ENCODE results near the gene EPB41.
"Not testable (repeated sequence)": the region's sequence is repeated elsewhere in the genome, so short reads cannot be mapped to it uniquely, and the experiment has no call there.

Gene EPB41

DNA sequence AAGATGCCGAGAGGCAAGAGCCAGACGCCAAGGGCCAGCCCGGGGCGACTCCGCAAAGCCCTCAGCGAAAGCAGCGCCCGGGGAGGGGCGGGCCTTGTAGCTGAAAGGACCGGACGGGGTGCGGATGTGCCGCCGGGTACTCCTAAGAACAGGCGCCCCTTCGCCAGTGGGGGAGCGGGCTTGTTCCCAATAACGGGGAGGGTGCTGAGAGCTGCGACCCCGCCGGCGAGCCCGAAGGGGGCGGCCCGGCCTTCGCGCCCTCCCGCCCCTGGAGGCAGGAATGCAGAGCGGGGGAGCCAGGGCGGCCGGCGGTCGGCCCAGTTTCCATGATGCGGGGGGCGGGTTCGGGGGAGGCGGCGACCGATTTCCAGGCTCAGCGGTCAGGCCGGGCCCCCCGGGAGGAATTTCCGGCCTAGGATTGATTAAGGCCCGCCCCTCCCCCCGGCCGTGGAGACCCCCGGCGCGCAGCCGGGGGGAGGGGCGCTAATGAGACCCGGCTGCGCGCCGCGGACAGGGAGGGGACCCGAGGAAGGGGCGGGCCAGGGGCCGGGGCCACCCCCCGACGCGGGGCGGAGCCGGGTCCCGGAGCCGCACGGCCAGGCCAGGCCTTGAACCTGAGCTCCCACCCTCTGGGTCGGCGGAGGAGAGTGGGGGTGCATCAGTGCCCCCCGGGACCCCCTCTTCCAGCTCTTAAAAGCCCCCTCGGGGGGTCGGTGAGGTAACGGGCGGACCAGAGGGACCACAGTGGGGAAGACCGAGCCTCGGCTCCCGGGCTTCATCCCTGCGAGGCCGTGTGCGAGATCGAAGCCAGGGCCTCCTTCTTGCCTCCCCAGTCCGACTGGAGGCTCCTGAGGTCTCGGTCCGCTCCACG lies 210.2 kb downstream of the EPB41 start:
- POLR2A ChIA-PET (ENCODE audit: low non-redundant PET), result no interaction called here
- DNase-seq (ENCODE audit: low spot score), result peak; percentile 67
- CTCF ChIA-PET, result interaction anchor here (0.5 to 1.6 kb wide), 6 partner anchors 8 to 350 kb away, joined by 3 to 4 read pairs (median 3); no protein-coding TSS in a partner anchor
- peak overlapping the region; percentile 16; the same call in 1 of the 2 replicates for H3K27ac ChIP-seq
- TF ChIP-seq CTCF (conservative IDR thresholded peaks at IDR 0.05; ENCODE audit: low read depth), result peak; percentile 63

DNA sequence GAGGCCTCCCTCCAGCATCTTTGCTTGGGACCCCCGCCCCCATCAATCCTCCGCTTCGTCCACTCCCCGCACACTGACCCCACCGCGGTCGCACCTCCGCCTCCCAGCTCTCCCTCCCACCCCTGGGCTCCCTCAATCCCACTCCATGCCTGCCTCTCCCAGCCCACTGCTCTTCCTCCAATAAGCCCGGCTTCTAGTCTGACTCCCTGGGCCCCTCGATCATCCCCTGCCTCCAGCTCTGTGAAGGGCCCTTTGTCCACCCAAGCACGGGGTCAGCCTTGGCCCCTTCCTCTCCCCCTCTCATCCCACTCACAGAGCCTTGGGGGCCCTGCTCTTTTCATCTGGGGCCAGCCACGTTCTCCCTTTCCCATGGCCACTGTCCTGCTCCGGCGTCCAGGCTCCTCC lies 210.9 kb downstream of the EPB41 start:
- ChIA-PET POLR2A (ENCODE audit: low non-redundant PET) (no interaction called here), CTCF (interaction anchor here (0.7 to 1.6 kb wide), 2 partner anchors 9 to 18 kb away, joined by 3 read pairs; no protein-coding TSS in a partner anchor)
- no peak for DNase-seq (ENCODE audit: low spot score)
- peak overlapping the region; percentile 11; the same call in 1 of the 2 replicates for H3K27ac ChIP-seq
- TF ChIP-seq CTCF (conservative IDR thresholded peaks at IDR 0.05; ENCODE audit: low read depth), result no peak

- no peak for TF ChIP-seq CTCF (conservative IDR thresholded peaks at IDR 0.05; ENCODE audit: low read depth)
- peak overlapping the region; percentile 11; the same call in 1 of the 2 replicates for H3K27ac ChIP-seq
- no peak for DNase-seq (ENCODE audit: low spot score)
- POLR2A ChIA-PET (ENCODE audit: low non-redundant PET), result no interaction called here
- CTCF ChIA-PET, result no interaction called here
Measured at GRCh38 chr1:29125788-29126187, 211.4 kb downstream of the EPB41 start.

DNA sequence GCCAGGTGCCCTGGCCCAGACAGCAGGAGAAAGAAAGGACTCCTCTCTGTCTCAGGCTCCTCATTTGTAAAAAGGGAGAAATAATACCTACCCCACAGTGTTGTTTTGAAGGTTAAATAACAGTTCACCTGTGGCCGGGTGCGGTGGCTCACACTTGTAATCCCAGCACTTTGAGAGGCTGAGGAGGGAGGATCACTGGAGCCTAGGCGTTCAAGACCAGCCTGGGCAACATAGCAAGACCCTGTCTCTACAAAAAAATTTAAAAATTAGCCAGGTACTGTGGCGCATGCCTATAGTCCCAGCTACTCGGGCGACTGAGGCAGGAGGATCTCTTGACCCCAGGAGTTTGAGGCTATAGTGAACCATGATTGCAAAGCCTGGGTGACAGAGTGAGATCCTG lies 211.8 kb downstream of the EPB41 start:
- ChIA-PET POLR2A (ENCODE audit: low non-redundant PET) (no interaction called here), CTCF (no interaction called here)
- H3K27ac ChIP-seq, result peak overlapping the region; percentile 11; the same call in 1 of the 2 replicates
- DNase-seq (ENCODE audit: low spot score), result no peak
- no peak for TF ChIP-seq CTCF (conservative IDR thresholded peaks at IDR 0.05; ENCODE audit: low read depth)

DNA sequence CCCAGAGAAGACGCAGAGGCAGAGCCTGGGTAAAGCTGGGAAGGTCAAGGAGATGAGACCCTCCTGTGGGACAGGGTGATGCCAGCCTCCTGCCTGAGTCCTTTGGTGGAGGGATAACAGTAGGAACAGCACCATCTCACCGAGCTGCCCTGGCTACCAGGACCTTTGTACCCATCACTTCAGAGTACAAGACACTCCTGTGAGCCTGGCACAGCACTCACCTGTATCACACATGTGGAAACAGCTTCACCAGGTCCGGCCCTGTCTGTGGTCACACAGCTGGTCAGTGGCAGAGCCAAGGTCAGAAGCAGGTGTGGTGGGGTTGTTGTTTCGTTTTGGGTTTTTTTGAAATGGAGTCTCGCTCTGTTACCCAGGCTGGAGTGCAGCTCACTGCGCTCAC lies 214.4 kb downstream of the EPB41 start:
- DNase-seq (ENCODE audit: low spot score), result no peak
- no peak for TF ChIP-seq CTCF (conservative IDR thresholded peaks at IDR 0.05; ENCODE audit: low read depth)
- no peak overlapping the region for H3K27ac ChIP-seq
- POLR2A ChIA-PET (ENCODE audit: low non-redundant PET), result interaction anchor here (0.5 to 0.6 kb wide), 2 partner anchors 10 to 120 kb away, joined by 5 read pairs; no protein-coding TSS in a partner anchor
- CTCF ChIA-PET, result no interaction called here

GRCh38 chr1:29129916-29130315 lies 215.5 kb downstream of the EPB41 start:
- ChIA-PET POLR2A (ENCODE audit: low non-redundant PET) (no interaction called here), CTCF (interaction anchor here (0.5 to 1.1 kb wide), 2 partner anchors 68 to 248 kb away, joined by 3 read pairs; no protein-coding TSS in a partner anchor)
- no peak for TF ChIP-seq CTCF (conservative IDR thresholded peaks at IDR 0.05; ENCODE audit: low read depth)
- no peak overlapping the region for H3K27ac ChIP-seq
- DNase-seq (ENCODE audit: low spot score), result no peak

GRCh38 chr1:29131056-29131455 lies 216.7 kb downstream of the EPB41 start:
- DNase-seq (ENCODE audit: low spot score); POLR2A ChIA-PET (ENCODE audit: low non-redundant PET); H3K27ac ChIP-seq; CTCF ChIA-PET: not testable (repeated sequence)

Measured in RWPE1 (cell line).